WERI-Rb-1 (cell line): ENCODE measurements around the gene STAG3.

Source experiments
- DNase-seq: peaks from one replicate; pipeline ENCODE4 v3.0.0-alpha.2; 2020
- H3K27ac ChIP-seq: fragments of 250-450 bp; sonication (Bioruptor Pico); 2 replicates; pipeline ENCODE4 v1.5.1; 2020; ENCODE audit warnings: mild to moderate bottlenecking, moderate library complexity
- H3K27me3 ChIP-seq: fragments of 250-450 bp; sonication (Bioruptor Pico); 2 replicates; pipeline ENCODE4 v1.5.1; 2021; ENCODE audit warnings: mild to moderate bottlenecking, low read depth, moderate library complexity; ENCODE audit not compliant: insufficient read depth, severe bottlenecking
- H3K36me3 ChIP-seq: fragments of 250-450 bp; sonication (Bioruptor Pico); 2 replicates; pipeline ENCODE4 v1.5.1; 2020; ENCODE audit warnings: mild to moderate bottlenecking, moderate library complexity
- H3K4me3 ChIP-seq: 2 replicates; pipeline ENCODE4 v1.5.1; 2011; ENCODE audit warnings: low read depth, mild to moderate bottlenecking, control low read depth, low read length
- H3K9me3 ChIP-seq: fragments of 250-450 bp; sonication (Bioruptor Pico); 2 replicates; pipeline ENCODE4 v1.5.1; 2021; ENCODE audit warnings: mild to moderate bottlenecking, moderate library complexity; ENCODE audit not compliant: severe bottlenecking
- CTCF ChIP-seq: IDR thresholded peaks from 2 replicates; pipeline ENCODE4 v1.5.1; 2011; ENCODE audit warnings: low read depth, mild to moderate bottlenecking, control low read depth, inconsistent platforms, low read length

The STAG3 gene

GRCh38 chr7:100204454-100204853 is 26.7 kb downstream of the STAG3 start:
- no peak for TF ChIP-seq CTCF
- no peaks in the 10 kb centered on the region for H3K27me3 ChIP-seq
- DNase-seq = no peak
- no peak overlapping the region for H3K27ac ChIP-seq
- H3K36me3 ChIP-seq = no peaks in the 10 kb centered on the region; the same call in 1 of the 2 replicates
- H3K4me3 ChIP-seq = no peak overlapping the region
- H3K9me3 ChIP-seq = no peaks in the 10 kb centered on the region

- H3K27ac ChIP-seq = no peak overlapping the region
- no peaks in the 10 kb centered on the region for H3K36me3 ChIP-seq
- no peak for TF ChIP-seq CTCF
- DNase-seq = no peak
- no peak overlapping the region for H3K4me3 ChIP-seq
- no peaks in the 10 kb centered on the region for H3K27me3 ChIP-seq
- H3K9me3 ChIP-seq = no peaks in the 10 kb centered on the region
Measured at GRCh38 chr7:100208911-100209408, 31.2 kb downstream of the STAG3 start.

- H3K27me3 ChIP-seq = no peaks in the 10 kb centered on the region
- H3K27ac ChIP-seq = no peak overlapping the region
- no peaks in the 10 kb centered on the region for H3K9me3 ChIP-seq
- no peaks in the 10 kb centered on the region for H3K36me3 ChIP-seq
- no peak overlapping the region for H3K4me3 ChIP-seq
- TF ChIP-seq CTCF = no peak
- no peak for DNase-seq
Measured at GRCh38 chr7:100209493-100209892, 31.8 kb downstream of the STAG3 start.

- Histone ChIP-seq H3K4me3 (no peak overlapping the region), H3K27ac (no peak overlapping the region), H3K27me3 (no peaks in the 10 kb centered on the region), H3K9me3 (no peaks in the 10 kb centered on the region), H3K36me3 (no peaks in the 10 kb centered on the region)
- no peak for DNase-seq
- no peak for TF ChIP-seq CTCF
Measured at GRCh38 chr7:100210805-100211204, 33.1 kb downstream of the STAG3 start.

- Histone ChIP-seq H3K27ac (no peak overlapping the region), H3K27me3 (no peaks in the 10 kb centered on the region), H3K4me3 (no peak overlapping the region), H3K9me3 (no peaks in the 10 kb centered on the region), H3K36me3 (no peaks in the 10 kb centered on the region)
- DNase-seq = no peak
- TF ChIP-seq CTCF = no peak
Measured at GRCh38 chr7:100211342-100211780, 33.6 kb downstream of the STAG3 start.

- no peaks in the 10 kb centered on the region for H3K27me3 ChIP-seq
- no peak for TF ChIP-seq CTCF
- no peaks in the 10 kb centered on the region for H3K9me3 ChIP-seq
- no peak overlapping the region for H3K27ac ChIP-seq
- H3K4me3 ChIP-seq = no peak overlapping the region
- no peak for DNase-seq
- no peaks in the 10 kb centered on the region for H3K36me3 ChIP-seq
Measured at GRCh38 chr7:100212631-100213286, 35.0 kb downstream of the STAG3 start.
